BE2C (cell line): Measurements from ENCODE around the gene PLPP4.

Source experiments
- DNase-seq: peaks from one replicate; pipeline ENCODE4 v3.0.0-alpha.2; 2020
- H3K27me3 ChIP-seq: fragments of 250-450 bp; sonication (Bioruptor Pico); 2 replicates; pipeline ENCODE4 v1.5.1; 2020; ENCODE audit warnings: mild to moderate bottlenecking
- H3K36me3 ChIP-seq: fragments of 250-450 bp; sonication (Bioruptor Pico); 2 replicates; pipeline ENCODE4 v1.5.1; 2020; ENCODE audit warnings: mild to moderate bottlenecking
- H3K4me1 ChIP-seq: fragments of 250-450 bp; sonication (Bioruptor Pico); 2 replicates; pipeline ENCODE4 v1.5.1; 2020
- H3K4me3 ChIP-seq: 2 replicates; pipeline ENCODE4 v1.5.1; 2011; ENCODE audit warnings: low read depth, low read length
- H3K9me3 ChIP-seq: fragments of 250-450 bp; sonication (Bioruptor Pico); 2 replicates; pipeline ENCODE4 v1.5.1; 2020
- TF ChIP-seq, protein P1 (sequence below): IDR thresholded peaks from 2 replicates; pipeline ENCODE4 v1.5.1; 2012; ENCODE audit warnings: mild to moderate bottlenecking, low read depth, low read length

PLPP4 gene

DNA sequence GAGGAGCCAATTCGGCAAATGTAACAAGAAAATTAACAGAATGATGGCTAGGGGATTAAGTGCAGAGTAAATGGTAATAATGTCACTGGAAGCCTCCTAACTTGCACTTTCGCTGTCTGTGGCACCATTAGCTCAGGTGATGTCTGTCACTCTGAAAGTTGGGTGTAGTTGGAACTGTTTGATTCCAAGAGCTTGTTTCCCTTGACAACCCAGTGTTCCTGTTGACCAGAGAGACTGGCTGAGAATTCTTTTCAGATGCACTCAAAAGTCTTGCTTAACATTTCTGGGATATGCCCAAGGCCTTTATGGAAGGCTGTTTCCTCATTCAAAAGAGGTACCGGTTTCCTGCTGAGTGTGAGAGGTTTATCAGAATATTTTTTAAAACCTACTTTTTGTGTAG is 49.6 kb downstream of the PLPP4 start:
- Histone ChIP-seq H3K4me1 (peaks cover 28% of the 10 kb centered on the region), H3K9me3 (no peaks in the 10 kb centered on the region), H3K36me3 (no peaks in the 10 kb centered on the region), H3K4me3 (no peak overlapping the region), H3K27me3 (no peaks in the 10 kb centered on the region)
- no peak for DNase-seq
- TF ChIP-seq, protein P1, sequence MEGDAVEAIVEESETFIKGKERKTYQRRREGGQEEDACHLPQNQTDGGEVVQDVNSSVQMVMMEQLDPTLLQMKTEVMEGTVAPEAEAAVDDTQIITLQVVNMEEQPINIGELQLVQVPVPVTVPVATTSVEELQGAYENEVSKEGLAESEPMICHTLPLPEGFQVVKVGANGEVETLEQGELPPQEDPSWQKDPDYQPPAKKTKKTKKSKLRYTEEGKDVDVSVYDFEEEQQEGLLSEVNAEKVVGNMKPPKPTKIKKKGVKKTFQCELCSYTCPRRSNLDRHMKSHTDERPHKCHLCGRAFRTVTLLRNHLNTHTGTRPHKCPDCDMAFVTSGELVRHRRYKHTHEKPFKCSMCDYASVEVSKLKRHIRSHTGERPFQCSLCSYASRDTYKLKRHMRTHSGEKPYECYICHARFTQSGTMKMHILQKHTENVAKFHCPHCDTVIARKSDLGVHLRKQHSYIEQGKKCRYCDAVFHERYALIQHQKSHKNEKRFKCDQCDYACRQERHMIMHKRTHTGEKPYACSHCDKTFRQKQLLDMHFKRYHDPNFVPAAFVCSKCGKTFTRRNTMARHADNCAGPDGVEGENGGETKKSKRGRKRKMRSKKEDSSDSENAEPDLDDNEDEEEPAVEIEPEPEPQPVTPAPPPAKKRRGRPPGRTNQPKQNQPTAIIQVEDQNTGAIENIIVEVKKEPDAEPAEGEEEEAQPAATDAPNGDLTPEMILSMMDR: no peak

DNA sequence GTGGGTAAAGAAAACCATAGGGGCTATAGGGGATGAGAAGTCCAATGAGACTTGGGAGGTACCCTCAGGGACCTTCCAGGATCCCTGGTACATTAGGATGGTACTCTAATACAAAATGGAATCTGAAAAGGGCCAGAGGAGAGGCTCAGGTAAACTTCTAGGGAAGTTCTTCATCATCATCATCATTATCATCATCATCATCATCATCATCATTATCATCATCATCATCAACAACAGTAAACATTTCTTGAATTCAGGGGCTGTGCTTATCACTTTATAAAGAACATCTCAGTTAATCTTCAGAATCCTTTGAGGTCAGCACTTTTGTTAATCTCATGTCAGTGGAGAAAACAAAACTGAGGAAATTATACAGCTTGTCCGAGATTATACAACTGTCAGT is 50.1 kb downstream of the PLPP4 start:
- H3K27me3 ChIP-seq: no peaks in the 10 kb centered on the region
- H3K4me1 ChIP-seq: peaks cover 29% of the 10 kb centered on the region
- no peaks in the 10 kb centered on the region for H3K36me3 ChIP-seq
- H3K9me3 ChIP-seq: no peaks in the 10 kb centered on the region
- TF ChIP-seq, protein P1: no peak
- DNase-seq: no peak
- no peak overlapping the region for H3K4me3 ChIP-seq

DNA sequence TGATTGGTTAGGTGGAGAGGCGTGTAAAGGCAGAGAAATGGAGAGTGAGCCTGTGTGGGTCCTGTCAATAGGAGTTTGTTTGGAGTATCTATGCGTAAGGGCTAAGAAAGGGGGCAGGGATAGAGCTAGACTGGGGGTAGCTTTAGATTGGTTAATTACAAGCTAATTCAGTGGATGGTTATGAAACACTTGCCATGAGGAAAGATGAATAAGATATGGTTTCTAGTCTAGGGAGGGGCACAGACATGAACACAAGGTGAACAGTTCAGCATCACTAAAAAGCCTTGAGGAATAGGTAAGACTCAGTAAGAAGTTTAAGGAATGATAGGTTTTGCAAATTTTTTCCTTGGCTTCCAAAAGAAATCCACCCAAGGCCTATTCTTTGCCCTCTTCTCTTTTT is 50.6 kb downstream of the PLPP4 start:
- Histone ChIP-seq H3K4me3 (no peak overlapping the region), H3K36me3 (no peaks in the 10 kb centered on the region), H3K9me3 (no peaks in the 10 kb centered on the region), H3K27me3 (no peaks in the 10 kb centered on the region), H3K4me1 (peaks cover 30% of the 10 kb centered on the region)
- DNase-seq: no peak
- TF ChIP-seq, protein P1: no peak

DNA sequence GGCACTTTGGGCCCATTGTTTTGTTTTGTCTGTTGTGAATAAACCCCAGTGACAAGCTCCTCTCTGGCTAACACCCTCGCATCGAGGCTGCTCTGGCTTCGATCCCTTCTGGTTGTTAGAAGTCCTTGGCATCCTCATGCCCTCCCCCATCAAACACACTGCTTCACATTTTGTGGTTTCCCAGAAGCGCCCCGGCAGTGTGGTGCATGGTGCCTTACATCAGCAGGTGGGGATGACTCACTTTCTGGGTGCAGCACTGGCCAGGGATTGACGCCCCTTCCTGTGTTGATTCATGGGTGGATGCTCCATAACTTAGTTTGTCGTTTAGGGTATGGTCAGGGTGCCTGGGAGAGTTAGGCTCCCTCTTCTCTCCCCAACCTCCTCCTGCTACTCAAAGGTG is 51.4 kb downstream of the PLPP4 start:
- peaks cover 33% of the 10 kb centered on the region for H3K4me1 ChIP-seq

DNA sequence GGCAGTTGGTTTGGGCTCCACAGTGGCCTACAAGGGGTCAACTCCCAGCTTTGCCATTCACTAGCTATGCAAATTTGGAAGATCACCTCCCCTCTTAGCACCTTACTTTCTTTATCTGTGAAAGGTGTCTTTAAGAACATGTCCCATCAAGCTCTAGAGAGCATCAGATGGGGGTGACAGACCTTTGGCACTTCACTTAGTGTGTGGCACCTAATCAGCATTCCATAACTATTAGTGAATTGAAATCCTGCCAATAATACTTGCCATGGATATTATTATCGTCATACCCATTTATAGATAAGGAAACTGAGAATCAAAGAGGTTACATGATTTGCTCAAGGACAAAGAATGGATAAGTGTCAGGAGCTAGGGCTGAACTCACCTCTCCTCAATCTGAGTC is 51.9 kb downstream of the PLPP4 start:
- Histone ChIP-seq H3K9me3 (no peaks in the 10 kb centered on the region), H3K4me1 (peaks cover 28% of the 10 kb centered on the region), H3K27me3 (no peaks in the 10 kb centered on the region), H3K4me3 (no peak overlapping the region), H3K36me3 (no peaks in the 10 kb centered on the region)
- no peak for DNase-seq
- TF ChIP-seq, protein P1: no peak

More for the DNA sequence above, 51.4 kb downstream of the PLPP4 start:
- Histone ChIP-seq H3K27me3 (no peaks in the 10 kb centered on the region), H3K36me3 (no peaks in the 10 kb centered on the region), H3K9me3 (no peaks in the 10 kb centered on the region), H3K4me3 (no peak overlapping the region)
- TF ChIP-seq, protein P1: no peak
- DNase-seq: no peak

DNA sequence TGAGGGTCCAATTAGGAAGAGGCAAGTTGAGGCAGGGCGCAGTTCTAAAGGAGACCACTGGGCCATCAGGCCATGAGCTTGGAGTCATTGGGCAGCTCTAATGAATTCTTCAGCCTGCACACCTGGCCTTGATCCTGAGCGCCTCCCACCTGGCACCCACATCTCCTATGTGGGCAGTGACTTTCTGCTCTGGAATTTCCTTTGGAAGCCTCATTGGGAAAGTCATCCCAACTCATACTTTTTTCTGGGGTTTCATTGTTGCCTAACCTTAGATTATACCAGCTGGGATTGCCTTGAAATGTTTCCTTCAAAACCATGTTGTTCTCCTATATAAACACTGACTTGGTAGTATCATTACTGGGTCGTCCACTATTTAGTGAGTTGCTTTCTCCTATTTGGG is 54.1 kb downstream of the PLPP4 start:
- peaks cover 36% of the 10 kb centered on the region for H3K4me1 ChIP-seq
- H3K27me3 ChIP-seq: no peaks in the 10 kb centered on the region
- H3K36me3 ChIP-seq: no peaks in the 10 kb centered on the region
- no peak overlapping the region for H3K4me3 ChIP-seq
- no peak for DNase-seq
- no peaks in the 10 kb centered on the region for H3K9me3 ChIP-seq
- TF ChIP-seq, protein P1: no peak
